DMS153 treated with DMSO at 0.1 percent for 48 hours (cell line): Measurements from ENCODE around the gene CRYBB2.
"Not testable (repeated sequence)": the region's sequence is repeated elsewhere in the genome, so short reads cannot be mapped to it uniquely, and the experiment has no call there.

Experiments used
- DNase-seq: peaks from one replicate; lab custom pipeline; 2025; ENCODE audit not compliant: unreplicated experiment; lab: John Stamatoyannopoulos, UW

The CRYBB2 gene

DNA sequence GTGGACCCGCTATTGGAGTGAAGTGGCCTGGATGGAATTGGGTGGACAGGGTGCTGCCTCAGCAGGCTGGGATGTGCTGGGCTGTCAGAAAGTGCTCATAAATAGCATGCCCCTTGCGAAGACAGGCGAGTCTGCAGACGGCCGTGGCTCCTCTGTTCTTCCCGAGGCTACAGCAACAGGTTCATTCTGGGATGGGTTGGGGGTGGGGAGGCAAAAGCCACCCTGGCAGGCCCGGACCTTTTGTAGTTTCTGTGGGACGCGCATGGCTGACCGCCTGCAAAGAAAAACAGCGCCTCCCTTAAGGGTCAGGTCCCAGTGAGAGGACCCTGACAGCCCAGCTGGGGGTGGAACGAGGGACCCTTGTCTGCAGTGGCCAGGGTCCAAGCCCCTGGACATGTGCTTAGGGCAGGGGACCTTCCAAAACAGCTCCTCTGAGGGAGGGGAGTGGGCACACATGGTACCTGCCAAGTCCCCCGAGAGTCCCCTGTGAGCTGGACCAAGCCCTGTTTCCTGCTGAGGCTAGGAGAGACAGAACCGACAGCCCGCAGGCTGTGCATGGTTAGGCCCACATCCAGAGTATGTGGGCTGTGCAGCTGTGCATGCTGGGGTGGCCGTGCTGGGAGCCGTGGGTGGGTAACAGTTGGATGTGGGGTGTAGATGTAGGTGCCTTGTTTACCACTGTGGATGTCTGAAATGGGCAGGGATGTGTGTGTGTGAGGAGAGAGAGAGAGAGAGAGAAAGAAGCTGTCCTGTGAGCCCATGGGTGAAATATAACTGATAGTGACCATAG lies 19.5 kb upstream of the CRYBB2 start, which contains the start of gene CRYBB3:
Gene CRYBB3 (plus strand): TSS at position 128 of the 790 bp plus-strand sequence. CDS start 1,539 bp downstream, outside the sequence.
- no peak for DNase-seq

DNA sequence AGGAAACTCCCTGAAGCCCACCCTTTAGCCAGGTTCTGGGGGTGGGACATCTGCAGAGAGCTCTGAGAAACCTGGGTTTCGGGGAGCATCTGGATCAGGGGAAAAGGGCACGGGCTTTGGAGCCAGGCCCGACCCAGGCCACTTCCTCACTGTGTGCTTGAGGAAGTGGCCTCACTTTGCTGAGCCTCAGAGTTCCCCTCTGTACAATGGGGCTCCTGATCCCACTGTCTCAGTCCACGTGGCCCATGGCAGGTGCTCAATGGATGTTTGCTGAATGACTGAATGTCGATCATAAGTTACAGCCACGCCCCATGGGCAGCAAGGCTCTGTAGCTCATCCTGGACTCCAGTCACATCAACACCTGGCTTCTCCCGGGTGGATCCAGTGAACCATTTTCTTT lies 18.5 kb upstream of the CRYBB2 start:
- DNase-seq, result no peak

DNA sequence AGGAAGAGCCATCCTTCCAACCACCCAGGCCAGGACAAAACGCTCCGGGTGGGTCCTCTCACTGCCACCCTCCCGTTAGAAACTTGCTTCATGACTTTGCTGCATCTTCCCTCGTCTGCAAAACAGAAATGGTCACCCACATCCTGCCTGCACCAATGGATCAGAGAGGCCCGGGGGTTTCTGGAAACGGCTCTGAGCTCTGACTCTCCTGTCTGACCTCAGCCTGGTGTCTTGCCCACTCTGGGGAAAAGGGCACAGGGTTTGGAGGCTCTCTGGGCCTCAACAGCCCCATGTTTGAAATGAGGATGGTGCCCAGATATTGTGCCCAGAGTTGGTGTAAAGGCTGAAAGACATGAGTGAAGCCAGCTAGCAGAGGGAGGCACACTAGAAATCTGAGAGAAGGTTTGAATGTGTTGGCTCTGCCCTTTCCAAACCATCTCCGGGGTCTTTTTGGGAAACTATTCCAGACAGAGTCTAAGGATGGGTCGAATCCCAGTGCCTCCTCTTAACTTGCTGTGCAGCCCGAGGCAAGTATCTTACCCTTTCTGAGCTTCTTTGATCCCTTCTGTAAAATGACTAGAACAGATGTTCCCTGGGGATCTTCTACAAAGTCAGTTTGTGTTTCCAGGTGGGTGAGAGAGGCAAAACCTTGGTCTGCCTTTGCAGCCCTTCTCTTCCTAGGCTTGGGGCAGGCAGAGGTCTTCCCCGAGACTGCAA lies 17.7 kb upstream of the CRYBB2 start:
- DNase-seq, result no peak

DNA sequence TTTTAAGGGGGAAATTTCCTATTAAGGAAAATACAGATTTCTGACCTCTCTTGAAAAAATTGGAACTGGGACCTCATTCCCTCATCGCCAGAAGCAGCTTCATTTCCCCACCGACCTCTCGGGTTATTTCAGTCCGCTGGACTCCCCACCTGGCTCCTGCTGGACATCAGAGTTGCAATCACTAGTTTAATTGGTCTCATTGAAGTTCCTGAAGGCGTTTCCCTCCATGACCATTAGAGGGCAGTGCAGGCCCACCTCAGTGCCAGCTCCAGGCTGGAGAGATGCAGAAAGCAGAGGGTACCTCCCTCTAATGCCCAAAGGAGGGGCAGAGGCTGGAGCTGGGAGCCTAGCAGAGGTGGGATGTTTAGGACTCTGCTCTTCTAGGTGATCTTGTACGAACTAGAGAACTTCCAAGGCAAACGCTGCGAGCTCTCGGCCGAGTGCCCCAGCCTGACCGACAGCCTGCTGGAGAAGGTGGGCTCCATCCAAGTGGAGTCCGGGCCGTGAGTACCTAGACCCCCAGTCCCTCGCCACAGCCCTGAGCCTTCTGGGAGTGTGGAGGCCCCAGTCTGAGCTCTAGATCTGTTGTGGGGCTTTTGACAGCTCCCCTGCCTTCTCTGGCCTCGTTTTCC lies 17.0 kb upstream of the CRYBB2 start:
- peak; percentile 48 for DNase-seq

DNA sequence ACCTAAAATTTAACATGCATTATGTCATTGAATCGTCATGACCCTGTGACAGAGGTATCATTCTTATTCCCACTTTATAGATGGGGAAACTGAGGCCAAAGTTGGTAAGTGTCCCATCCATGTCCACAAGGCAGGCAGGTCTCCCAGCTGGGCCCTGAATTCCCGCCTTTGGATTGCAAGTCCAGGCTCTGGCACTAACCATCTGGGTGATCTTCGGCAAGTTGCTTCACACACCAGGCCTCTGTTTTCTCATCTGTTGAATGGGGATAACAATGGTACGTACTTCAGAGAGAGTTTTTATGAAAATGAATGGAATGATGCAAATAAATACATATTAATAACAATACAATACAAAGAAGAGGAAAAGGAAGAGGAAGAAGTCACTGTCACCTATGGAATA lies 16.4 kb upstream of the CRYBB2 start:
- DNase-seq, result no peak

DNA sequence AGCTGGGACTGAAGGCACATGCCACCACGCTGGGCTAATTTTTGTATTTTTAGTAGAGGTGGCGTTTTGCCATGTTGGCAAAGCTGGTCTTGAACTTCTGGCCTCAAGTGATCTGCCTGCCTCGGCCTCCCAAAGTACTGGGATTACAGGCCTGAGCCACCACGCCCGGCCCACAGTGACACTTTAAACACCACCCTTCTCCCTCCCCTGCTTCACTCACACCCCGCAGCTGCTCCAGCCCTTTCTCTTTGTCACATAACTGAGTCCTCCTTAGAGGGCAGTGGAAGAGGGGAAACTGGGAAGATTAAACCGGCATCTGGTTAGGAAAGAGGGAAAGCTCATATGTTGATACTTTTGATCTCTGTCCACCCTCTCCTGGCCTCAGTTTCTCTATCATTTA lies 14.9 kb upstream of the CRYBB2 start:
- not testable (repeated sequence) for DNase-seq

DNA sequence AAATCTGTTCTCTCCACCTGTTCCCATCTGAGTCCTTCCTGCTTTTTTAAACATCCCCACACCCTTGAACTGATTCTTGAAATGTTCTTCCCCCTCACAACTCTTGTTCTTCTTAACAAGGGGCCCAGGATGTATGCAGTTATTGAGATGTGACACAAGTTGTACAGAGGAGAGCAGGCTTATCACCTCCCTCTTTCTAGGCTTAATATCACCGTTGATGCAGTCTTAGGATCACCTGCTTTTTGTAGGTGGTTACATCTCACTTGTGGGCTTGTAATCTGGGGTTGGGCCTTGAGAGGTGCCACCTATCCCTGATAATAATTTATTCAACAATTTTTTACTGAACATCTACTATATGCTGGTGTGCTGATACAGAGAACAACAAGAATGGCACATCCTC lies 13.6 kb upstream of the CRYBB2 start:
- DNase-seq, result no peak

DNA sequence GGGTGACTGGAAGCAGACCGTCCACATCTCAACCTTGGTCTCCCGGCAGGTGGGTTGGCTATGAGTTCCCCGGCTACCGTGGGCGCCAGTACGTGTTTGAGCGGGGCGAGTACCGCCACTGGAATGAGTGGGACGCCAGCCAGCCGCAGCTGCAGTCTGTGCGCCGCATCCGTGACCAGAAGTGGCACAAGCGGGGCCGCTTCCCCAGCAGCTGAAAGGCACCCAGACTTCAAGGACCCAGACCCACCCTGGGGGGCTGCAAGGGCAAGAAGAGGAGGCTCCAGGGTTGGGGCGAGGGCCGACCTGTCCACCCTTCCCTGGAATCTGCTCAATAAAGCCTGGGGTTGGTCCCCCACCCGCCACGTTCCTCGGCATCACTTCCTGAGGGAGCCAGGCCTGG lies 12.4 kb upstream of the CRYBB2 start:
- DNase-seq, result no peak

DNA sequence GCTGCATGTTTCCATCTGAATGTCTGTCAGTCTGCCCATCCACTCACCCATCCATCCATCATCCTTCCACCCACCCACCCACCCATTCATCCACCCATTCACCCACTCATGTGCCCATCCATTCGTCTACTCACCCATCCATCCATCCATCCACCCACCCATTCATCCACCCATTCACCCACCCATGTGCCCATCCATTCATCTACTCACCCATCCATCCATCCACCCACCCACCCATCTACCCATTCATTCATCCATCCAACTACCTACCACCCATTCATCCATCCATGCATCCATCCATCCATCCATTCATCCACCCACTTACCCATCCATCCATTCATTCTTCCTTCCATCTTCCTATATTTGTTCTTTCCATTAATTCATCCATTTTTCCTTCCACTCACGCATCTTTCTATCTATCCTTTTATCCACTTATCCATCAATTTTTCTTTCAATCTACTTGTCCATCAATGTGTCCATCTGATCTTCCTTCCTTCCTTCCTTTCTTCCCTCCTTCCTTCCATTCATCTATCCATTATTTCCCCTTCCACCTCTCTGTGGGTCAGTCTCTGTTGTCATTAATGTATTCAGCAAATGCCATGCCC lies 11.8 kb upstream of the CRYBB2 start:
- no peak for DNase-seq

DNA sequence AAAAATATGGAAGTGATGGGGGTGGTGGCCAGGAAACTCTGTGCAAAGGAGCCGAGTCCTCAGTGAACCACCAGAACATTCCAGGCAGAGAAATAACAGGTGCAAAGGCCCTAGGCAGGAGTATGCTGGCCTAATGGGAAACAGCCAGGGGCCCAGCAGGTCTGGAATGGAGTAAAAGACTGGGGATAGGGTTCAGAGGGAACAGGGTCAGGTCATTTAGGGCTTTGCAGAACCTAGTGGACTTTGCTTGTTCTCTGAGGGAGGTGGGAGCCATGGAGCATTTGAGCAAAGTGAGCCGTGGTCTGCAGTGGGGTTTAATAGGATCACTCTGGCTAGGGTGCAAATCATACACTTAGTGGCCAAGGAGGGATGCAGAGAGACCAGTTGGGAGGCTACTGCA lies 11.1 kb upstream of the CRYBB2 start:
- no peak for DNase-seq

DNA sequence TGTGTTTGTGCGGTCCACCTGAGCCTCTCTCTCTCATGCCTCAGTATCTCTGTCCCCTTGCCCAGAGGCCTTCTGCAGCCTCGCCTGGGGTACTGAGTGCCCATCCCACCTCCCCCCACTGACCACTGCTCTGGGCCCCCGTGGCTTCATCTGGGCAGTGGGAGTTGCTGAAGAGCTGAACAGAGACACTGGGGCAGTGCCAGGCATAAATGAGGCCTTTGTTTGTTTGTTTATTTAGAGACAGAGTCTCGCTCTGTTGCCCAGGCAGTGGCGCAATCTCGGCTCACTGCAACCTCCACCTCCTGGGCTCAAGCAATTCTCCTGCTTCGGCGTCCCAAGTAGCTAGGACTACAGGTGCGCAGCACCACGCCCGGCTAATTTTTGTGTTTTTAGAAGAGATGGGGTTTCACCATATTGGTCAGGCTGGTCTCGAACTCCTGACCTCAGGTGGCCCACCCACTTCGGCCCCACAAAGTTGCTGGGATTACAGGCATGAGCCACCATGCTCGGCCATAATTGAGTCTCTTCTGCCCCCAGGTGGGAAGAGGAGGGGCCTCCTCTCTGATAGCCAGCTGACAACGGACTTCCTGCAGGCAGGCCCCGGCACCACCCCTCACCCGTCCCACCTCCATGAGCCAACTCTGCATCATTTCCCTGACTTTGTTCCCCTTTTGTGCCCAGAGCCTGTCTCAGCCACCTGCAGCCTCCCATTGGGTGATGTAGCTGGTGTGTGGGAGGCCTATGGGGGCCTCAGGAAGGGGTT lies 10.5 kb upstream of the CRYBB2 start:
- DNase-seq, result no peak

DNA sequence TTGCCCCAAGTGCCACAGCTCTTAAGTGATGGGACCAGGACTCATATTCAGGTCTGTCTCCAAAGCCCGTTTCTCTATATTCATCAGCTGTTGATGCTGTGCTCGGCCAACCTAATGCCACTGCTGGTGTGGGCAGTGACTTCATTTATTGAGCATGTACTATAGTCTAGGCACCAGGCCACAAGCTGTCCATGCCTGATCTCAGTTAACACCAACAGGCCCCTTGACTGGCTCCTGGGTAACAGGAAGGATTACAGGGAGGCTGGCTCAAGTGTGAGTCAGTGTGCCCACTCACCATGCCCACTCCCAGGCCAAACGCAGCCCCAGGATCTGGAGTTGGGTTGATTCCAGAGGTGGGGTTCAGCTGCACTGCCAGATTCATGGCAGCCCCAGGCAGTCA lies 8.6 kb upstream of the CRYBB2 start:
- no peak for DNase-seq

DNA sequence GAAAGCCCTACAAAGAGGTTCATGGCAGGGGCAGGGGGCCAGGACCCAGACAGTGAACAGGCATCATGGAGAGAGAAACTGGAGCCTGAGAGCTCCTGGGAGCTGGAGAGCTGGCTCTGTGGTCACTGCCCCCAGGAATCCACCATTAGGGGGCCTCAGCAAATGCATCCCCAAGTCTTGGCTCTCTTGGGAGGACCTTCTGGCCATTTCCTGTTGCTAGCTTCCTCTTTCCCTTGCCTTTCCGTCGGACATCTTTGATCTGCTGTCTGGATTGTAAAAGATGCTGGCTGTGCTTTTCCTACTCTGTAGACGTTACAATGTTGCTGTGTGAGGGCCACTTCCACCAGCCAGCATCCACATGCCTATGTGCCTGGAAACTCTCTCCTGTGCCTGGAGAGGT lies 7.1 kb upstream of the CRYBB2 start:
- no peak for DNase-seq

DNA sequence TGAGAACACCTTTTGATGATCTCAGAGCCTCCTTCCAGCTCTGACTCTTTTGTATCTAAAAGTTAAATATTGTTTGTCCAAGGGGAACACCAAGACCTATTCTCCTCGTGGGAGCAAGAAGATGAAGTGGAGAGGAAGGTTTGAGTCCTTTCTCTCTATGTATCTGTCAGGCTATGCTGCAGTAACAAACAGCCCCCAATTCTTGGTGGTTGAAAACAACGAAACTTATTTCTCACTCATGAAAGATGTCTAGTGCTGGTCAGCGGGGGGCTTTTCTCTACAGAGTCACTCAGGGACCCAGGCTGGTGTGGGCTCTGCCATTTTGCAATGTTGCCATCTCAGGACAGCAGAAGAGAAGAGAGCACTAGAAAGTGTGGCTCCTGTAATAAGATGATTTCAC lies 6.2 kb upstream of the CRYBB2 start:
- no peak for DNase-seq

DNA sequence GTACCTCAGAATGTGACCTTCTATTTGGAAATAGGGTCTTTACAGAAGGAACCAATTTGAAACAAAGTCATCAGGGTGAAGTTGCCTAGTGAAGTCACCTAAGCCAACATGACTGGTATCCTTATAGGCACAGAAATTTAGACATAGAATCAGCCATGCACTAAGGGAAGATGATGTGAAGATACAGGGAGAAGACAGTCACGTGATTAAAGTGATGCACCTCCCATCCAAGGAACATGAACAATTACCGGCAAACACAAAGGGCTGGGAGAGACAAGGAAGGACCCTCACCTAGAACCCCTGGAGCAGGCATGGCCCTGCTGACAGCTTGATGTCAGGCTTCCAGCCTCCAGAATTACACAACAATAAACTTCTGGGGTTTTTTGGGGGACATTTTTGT lies 3.2 kb upstream of the CRYBB2 start:
- no peak for DNase-seq

DNA sequence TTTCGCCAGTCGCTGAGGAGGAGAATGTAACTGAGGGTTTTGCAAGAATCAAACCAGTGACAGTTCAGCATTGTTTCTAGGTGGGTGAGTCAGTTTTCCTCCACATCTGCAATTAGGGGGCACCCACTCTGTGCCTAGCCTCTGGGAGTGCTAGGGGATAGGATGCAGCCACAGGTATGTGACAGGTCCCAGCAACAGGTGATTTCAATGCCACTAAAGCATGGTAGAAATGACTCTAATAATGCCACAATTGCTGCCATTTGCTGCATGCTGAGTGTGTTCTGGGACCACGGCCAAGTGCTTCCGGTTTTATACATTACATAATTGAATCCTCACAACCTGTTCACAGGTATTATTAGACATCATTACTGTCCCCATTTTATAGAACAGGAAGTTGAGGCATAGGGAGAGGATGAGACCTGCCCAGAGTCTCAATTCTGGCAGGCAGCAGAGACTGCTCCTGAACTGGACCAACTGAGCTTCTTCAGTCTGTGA lies 556 bp downstream of the CRYBB2 start:
- DNase-seq, result peak; percentile 49

DNA sequence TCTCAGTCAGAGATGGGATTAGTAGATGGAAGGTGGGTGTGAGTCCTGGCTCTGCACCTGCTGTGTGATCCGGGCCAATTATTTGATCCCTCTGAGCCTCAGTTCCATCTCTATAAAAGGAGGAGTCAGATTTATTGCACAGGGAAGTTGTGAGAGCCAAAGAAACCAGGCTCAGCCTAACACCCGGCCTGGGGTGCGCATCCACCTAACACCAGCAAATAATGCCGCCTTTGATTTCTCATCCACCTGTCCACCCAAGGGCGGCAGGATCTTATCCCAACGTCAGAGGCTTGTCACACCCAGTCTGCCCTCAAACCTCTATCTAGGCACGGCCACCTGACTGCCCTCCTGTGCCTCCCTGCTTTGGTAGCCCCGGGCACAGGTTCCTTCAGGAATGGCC lies 2.4 kb downstream of the CRYBB2 start:
- DNase-seq, result no peak

DNA sequence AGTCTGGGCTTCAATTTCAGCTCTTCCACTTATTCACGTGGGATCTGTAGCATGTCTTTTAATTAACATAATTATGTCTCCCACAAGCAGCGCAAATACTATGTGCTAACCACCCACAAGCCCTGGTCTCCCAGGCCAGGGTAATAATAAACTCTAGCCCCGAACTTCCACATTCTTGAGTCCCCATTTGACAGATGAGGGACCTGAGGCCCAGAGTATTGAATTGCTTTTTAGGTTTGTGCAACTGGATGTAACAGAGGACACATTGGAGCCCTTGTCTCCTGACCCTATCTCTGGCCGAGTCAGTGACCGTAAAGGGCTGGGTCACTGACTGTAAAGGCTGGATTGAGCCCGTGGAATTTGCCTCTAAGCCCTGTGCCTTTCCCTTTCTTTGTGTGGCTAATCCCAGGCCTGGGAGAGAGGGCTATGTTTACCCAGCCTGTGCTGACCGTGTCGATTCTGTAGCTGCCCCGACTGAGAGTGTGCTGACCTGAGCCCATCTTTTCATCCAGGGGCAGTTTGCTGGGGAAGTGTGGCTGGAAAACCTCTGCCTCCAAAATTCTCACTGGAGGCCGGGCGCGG lies 3.9 kb downstream of the CRYBB2 start:
- no peak for DNase-seq

DNA sequence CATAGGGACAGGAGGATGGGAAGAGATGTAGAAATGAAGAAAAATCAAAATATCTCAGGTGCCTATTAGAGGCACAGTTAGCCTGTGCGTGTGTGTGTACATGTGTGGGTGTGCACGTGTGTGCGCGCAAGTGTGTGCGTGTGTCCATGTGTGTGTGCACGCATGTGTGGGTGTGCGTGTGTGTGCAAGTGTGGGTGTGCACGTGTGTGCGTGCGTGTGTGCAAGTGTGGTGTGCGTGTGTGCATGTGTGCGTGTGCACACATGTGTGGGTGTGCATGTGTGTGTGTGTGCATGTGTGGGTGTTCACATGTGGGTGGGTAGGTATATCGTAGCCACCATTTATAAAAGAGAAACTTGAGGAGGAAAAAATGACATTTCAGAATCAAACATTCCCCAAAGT lies 9.4 kb downstream of the CRYBB2 start:
- DNase-seq, result no peak

DNA sequence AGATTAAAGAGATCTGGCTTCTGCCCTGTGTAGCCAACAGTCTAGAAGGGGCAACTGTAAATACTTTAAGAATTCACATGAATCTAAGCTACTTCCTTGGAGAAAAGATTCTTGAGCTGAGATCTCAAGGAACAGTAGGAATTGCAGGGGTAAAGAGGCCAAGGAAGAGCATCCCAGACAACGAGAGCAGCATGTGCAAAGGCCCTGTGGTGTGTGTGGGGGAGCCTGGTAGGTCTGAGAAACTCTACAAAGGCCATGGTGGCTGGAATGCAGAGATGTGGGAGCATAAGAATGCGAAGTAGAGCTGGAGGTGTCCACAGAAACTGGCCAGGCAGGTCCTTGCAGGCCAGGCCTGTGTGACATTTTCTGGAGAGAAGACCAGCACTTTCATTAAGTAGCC lies 11.3 kb downstream of the CRYBB2 start:
- not testable (repeated sequence) for DNase-seq
